ENCODE results near the gene ZBED1.

GRCh38 chrX:2452317-2452784 lies 48.4 kb downstream of the ZBED1 start:
- TF ChIP-seq, protein P1, sequence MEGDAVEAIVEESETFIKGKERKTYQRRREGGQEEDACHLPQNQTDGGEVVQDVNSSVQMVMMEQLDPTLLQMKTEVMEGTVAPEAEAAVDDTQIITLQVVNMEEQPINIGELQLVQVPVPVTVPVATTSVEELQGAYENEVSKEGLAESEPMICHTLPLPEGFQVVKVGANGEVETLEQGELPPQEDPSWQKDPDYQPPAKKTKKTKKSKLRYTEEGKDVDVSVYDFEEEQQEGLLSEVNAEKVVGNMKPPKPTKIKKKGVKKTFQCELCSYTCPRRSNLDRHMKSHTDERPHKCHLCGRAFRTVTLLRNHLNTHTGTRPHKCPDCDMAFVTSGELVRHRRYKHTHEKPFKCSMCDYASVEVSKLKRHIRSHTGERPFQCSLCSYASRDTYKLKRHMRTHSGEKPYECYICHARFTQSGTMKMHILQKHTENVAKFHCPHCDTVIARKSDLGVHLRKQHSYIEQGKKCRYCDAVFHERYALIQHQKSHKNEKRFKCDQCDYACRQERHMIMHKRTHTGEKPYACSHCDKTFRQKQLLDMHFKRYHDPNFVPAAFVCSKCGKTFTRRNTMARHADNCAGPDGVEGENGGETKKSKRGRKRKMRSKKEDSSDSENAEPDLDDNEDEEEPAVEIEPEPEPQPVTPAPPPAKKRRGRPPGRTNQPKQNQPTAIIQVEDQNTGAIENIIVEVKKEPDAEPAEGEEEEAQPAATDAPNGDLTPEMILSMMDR (IDR thresholded peaks at IDR 0.05) = no peak
- TF ChIP-seq POLR2A (IDR thresholded peaks at IDR 0.05) = no peak
- no peak for TF ChIP-seq POLR2AphosphoS5 (IDR thresholded peaks at IDR 0.05)
